ENCODE data around the gene PC. TPM values are rescaled to one million over a fixed set of nuclear protein-coding genes. Genes with fewer than 3 reads are reported as not detected.

PC gene
- total RNA-seq, 6 donors from 2014 or later, result 5.0 to 49.9 (median 20.9) TPM

DNA sequence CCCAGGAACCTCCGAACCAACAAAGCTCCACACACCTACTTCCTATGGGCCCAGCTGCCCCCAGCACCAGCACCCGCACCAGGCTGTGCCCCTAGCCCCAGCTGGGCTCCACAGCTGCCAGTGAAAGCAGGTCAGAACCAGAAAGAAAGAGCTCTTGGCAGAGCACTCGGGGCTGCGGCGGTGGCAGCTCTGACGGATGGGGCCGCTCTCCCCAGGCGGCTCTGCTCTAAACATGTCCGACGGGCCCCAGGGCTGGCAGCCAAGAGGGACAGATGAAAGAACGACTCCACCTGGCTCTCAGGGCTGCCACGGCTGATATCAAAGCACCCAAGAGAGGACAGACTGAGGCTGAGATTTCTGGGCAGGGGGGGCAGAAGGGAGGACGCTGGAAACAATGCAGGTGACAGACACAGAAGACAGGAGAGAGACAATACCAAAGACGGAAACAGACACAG lies 75.6 kb downstream of the PC start:
- H3K4me3 ChIP-seq, result peak overlapping the region in 3 of 4 donors; percentile 4 to 36 (median 28)
- ATAC-seq (ENCODE audit: low FRiP score in 2 of 2), result peak in 1 of 2 donors; percentile 2

DNA sequence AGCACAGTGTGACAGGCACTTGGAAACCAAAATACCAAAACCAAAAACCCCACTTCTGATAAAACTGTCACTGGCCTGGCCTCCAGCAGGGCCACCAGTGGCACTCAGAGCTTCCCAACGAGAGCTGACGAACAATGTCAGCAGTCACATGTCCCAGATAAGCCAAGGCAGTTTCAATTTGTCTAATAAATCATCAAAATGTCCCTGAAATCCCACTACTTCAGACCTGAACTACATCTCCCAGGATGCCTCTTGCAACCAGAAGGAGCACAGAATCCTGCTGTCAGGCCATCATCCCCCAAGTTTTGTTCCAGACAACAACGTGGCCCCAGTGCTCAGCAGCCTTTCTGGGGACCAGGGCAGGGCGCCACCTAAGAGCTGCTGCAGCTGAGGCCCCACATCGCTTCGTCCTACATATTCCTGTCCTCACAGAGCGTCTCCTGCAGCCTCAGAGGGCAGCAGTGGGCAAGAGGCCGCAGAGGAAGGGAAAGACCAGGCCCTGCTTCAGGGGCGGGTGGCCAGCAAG lies 76.2 kb downstream of the PC start:
- DNase-seq, result no peak
- no peaks in the 10 kb centered on the region for H3K9me3 ChIP-seq
- peaks cover 11 to 29% (median 16%) of the 10 kb centered on the region in 4 donors for H3K4me1 ChIP-seq
- peak overlapping the region in 1 of 4 donors; percentile 17 for H3K27ac ChIP-seq
- ATAC-seq (ENCODE audit: low FRiP score in 2 of 2), result no peak
- H3K36me3 ChIP-seq, result no peaks in the 10 kb centered on the region
- TF ChIP-seq EP300 (IDR thresholded peaks at IDR 0.05) (no peak), POLR2A (IDR thresholded peaks at IDR 0.05) (no peak), POLR2AphosphoS5 (IDR thresholded peaks at IDR 0.05) (no peak)
- TF ChIP-seq, protein P1, sequence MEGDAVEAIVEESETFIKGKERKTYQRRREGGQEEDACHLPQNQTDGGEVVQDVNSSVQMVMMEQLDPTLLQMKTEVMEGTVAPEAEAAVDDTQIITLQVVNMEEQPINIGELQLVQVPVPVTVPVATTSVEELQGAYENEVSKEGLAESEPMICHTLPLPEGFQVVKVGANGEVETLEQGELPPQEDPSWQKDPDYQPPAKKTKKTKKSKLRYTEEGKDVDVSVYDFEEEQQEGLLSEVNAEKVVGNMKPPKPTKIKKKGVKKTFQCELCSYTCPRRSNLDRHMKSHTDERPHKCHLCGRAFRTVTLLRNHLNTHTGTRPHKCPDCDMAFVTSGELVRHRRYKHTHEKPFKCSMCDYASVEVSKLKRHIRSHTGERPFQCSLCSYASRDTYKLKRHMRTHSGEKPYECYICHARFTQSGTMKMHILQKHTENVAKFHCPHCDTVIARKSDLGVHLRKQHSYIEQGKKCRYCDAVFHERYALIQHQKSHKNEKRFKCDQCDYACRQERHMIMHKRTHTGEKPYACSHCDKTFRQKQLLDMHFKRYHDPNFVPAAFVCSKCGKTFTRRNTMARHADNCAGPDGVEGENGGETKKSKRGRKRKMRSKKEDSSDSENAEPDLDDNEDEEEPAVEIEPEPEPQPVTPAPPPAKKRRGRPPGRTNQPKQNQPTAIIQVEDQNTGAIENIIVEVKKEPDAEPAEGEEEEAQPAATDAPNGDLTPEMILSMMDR (IDR thresholded peaks at IDR 0.05), result no peak
- WGBS, 2 donors, result 84 to 97% methylated on average over 6 to 9 of the region's 9 CpGs
- H3K27me3 ChIP-seq, result no peaks in the 10 kb centered on the region
- no peak overlapping the region for H3K4me3 ChIP-seq

More for the DNA sequence above, 75.6 kb downstream of the PC start:
- Histone ChIP-seq H3K9me3 (no peaks in the 10 kb centered on the region), H3K36me3 (no peaks in the 10 kb centered on the region), H3K27me3 (no peaks in the 10 kb centered on the region), H3K4me1 (peaks cover 11 to 29% (median 16%) of the 10 kb centered on the region in 4 donors), H3K27ac (peak overlapping the region in 1 of 4 donors; percentile 17)
- TF ChIP-seq EP300 (IDR thresholded peaks at IDR 0.05) (no peak), POLR2AphosphoS5 (IDR thresholded peaks at IDR 0.05) (no peak), POLR2A (IDR thresholded peaks at IDR 0.05) (no peak)
- TF ChIP-seq, protein P1 (IDR thresholded peaks at IDR 0.05), result no peak
- DNase-seq, result peak in 1 of 2 donors; percentile 71
- 44 to 53% methylated on average over 9 to 14 of the region's 14 CpGs for WGBS, 2 donors

DNA sequence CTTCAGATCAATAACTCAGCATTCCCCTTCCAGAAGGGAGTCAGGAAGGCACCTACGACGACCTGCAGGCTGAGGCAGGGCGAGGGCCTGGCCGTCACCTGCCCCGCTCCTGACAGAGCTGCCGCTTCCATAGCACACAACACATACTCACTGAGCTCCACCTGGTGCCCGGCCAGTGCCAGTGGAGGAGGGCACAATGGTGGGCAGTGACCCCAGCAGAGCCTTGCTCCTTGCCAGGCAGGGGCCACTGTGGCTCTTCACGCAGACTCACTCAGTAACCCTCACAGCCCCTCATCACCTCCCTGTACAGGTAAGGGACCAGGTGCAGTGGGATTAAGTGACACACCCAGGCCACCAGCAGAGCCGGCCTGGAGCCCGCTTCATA lies 76.7 kb downstream of the PC start:
- Histone ChIP-seq H3K27ac (no peak overlapping the region), H3K4me1 (peaks cover 11 to 29% (median 16%) of the 10 kb centered on the region in 4 donors)
- WGBS, 2 donors, result 87 to 91% methylated on average over 10 of the region's 10 CpGs

DNA sequence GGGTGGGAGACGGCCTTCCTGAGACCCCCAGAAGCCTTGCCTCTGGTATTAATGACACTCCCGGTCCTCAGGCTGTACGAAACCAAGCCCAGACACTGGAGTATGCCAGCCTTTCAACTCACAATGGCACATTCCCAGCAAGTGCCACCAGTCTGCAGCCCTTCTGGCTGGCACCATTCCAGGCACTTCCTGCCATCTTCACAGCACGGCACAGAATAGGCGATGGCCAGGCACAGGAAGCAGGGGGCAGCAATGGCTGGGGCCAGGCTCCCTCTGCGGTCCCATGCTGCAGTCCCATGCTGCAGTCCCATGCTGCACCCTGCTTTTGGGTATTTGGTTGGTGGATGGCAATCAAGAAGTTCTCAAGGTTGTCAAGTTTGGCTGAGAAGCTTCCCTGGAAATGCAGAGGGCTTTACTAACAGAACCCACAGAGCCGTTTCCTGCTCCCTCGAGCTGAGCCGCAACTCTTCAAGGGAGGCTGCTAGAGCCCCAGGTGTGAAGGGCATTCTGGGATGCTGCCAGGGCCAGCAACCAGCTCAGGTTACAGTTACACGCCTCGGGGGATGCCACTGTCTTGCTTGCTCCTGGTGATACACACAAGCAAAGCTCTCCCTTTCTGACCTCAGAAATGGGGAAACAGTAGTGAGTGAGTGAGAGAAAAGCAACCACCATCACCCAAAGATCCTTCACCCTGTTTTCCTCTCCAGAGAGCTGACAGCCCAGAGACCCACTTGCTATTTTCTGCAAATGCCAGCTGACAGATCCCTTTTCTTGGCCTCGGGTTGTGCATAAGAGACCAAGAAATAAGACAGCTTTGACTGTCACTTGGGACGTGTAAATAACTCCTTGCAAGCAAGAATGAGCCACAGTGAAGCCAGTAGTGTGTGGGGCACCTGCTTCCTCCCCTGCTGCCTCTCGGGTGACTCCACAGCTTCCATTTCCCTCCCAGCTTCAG lies 77.4 kb downstream of the PC start:
- Histone ChIP-seq H3K27me3 (no peaks in the 10 kb centered on the region), H3K36me3 (no peaks in the 10 kb centered on the region), H3K9me3 (no peaks in the 10 kb centered on the region), H3K4me1 (peaks cover 11 to 29% (median 16%) of the 10 kb centered on the region in 4 donors), H3K4me3 (no peak overlapping the region), H3K27ac (no peak overlapping the region)
- TF ChIP-seq POLR2AphosphoS5 (IDR thresholded peaks at IDR 0.05), result no peak
- no peak for TF ChIP-seq POLR2A (IDR thresholded peaks at IDR 0.05)
- no peak for ATAC-seq (ENCODE audit: low FRiP score in 2 of 2)
- 37 to 62% methylated on average over 10 to 14 of the region's 14 CpGs for WGBS, 2 donors
- no peak for DNase-seq

More for the DNA sequence above, 76.7 kb downstream of the PC start:
- no peak for TF ChIP-seq EP300 (IDR thresholded peaks at IDR 0.05)
- TF ChIP-seq POLR2A (IDR thresholded peaks at IDR 0.05), result no peak
- TF ChIP-seq, protein P1 (IDR thresholded peaks at IDR 0.05), result no peak
- no peak for TF ChIP-seq POLR2AphosphoS5 (IDR thresholded peaks at IDR 0.05)
- no peak overlapping the region for H3K4me3 ChIP-seq
- no peaks in the 10 kb centered on the region for H3K27me3 ChIP-seq
- peak in 1 of 2 donors; percentile 65 for DNase-seq
- no peaks in the 10 kb centered on the region for H3K9me3 ChIP-seq
- ATAC-seq (ENCODE audit: low FRiP score in 2 of 2), result peak in 1 of 2 donors; percentile 1
- no peaks in the 10 kb centered on the region for H3K36me3 ChIP-seq

DNA sequence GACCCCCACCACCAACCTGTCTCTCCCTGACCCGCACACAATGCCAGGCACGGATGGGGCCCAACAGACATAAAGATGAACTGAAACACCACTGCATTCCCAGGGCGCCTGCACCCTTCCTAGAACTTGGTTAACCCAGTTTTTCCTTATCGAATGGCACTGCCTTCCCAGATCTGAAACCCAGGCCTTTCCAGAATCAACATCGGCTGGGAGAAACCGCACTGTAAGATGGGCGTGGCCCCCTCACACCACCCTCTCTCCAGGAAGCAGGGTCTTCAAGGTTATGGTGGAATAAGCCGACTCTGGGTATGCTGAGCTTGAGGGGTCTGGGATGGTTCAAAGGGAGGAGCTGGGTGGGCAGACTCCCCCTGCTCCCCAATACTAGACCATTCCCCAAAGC lies 78.2 kb downstream of the PC start:
- ATAC-seq (ENCODE audit: low FRiP score in 2 of 2), result no peak
- TF ChIP-seq, protein P1 (IDR thresholded peaks at IDR 0.05), result no peak
- TF ChIP-seq EP300 (IDR thresholded peaks at IDR 0.05) (no peak), POLR2A (IDR thresholded peaks at IDR 0.05) (no peak), POLR2AphosphoS5 (IDR thresholded peaks at IDR 0.05) (no peak)
- peaks cover 11 to 29% (median 16%) of the 10 kb centered on the region in 4 donors for H3K4me1 ChIP-seq

More for the DNA sequence above, 78.2 kb downstream of the PC start:
- Histone ChIP-seq H3K9me3 (no peaks in the 10 kb centered on the region), H3K27ac (no peak overlapping the region), H3K27me3 (no peaks in the 10 kb centered on the region), H3K4me3 (no peak overlapping the region), H3K36me3 (no peaks in the 10 kb centered on the region)
- no peak for DNase-seq
- 75 to 89% methylated on average over 8 of the region's 8 CpGs for WGBS, 2 donors
